Uterus (tissue), 2 donors: ENCODE data around the gene EIF3L.

Experiments used
- CTCF ChIP-seq, 4 experiments: fragments of 200-600 bp in 2 of 4; fragments of 450-650 bp in 2 of 4; sonication (generic) in 2 of 4; IDR thresholded peaks; one replicate each; pipeline ENCODE4 v1.5.1; 2016 to 2019; ENCODE audit warnings: antibody characterized with exemption in 4 of 4, mild to moderate bottlenecking in 2 of 4, moderate library complexity in 1 of 4
- POLR2A ChIP-seq, 2 donors: fragments of 450-650 bp; IDR thresholded peaks; one replicate each; pipeline ENCODE4 v1.6.1; 2016; ENCODE audit warnings: antibody characterized with exemption in 2 of 2, mild to moderate bottlenecking in 1 of 2, moderate library complexity in 1 of 2

GRCh38 chr22:37808294-37808657 is 40.9 kb upstream of the EIF3L start:
- TF ChIP-seq CTCF (IDR thresholded peaks at IDR 0.05) (no peak), POLR2A (IDR thresholded peaks at IDR 0.05) (no peak)
